MM.1S (cell line): Measurements from ENCODE around the gene MYL6B.

Experiments
- DNase-seq: peaks from one replicate; pipeline ENCODE4 v3.0.0-alpha.2; 2015
- H2AFZ ChIP-seq: fragments of 300-600 bp; sonication (generic); 2 replicates; pipeline ENCODE4 v1.6.0; 2016; ENCODE audit warnings: antibody characterized with exemption, low read length
- H3F3A ChIP-seq: fragments of 300-600 bp; sonication (generic); 2 replicates; pipeline ENCODE4 v1.6.1; 2016; ENCODE audit warnings: mild to moderate bottlenecking, antibody characterized with exemption, low read length, moderate library complexity, mixed read lengths; ENCODE audit not compliant: insufficient read depth
- H3K27ac ChIP-seq: fragments of 300-600 bp; sonication (generic); 2 replicates; pipeline ENCODE4 v1.5.1; 2016; ENCODE audit warnings: mild to moderate bottlenecking, low read length
- H3K27me3 ChIP-seq: fragments of 300-600 bp; sonication (generic); replicated peaks from 2 replicates; pipeline ENCODE4 v1.6.0; 2016; ENCODE audit warnings: low read length; ENCODE audit not compliant: insufficient read depth
- H3K36me3 ChIP-seq: fragments of 300-600 bp; sonication (generic); replicated peaks from 2 replicates; pipeline ENCODE4 v1.6.1; 2016; ENCODE audit warnings: mild to moderate bottlenecking, low read length, mixed read lengths; ENCODE audit not compliant: insufficient read depth
- H3K4me1 ChIP-seq: fragments of 300-600 bp; sonication (generic); 2 replicates; pipeline ENCODE4 v1.6.1; 2016; ENCODE audit warnings: low read length, mixed read lengths
- H3K4me2 ChIP-seq: fragments of 300-600 bp; sonication (generic); 2 replicates; pipeline ENCODE4 v1.6.0; 2016; ENCODE audit warnings: low read depth, low read length
- H3K4me3 ChIP-seq: fragments of 300-600 bp; sonication (generic); 2 replicates; pipeline ENCODE4 v1.5.1; 2016; ENCODE audit warnings: low read length, mixed read lengths
- H3K79me2 ChIP-seq: fragments of 300-600 bp; sonication (generic); 2 replicates; pipeline ENCODE4 v1.6.1; 2016; ENCODE audit warnings: mixed run types, low read length, mixed read lengths
- H3K9ac ChIP-seq: fragments of 300-600 bp; sonication (generic); 2 replicates; pipeline ENCODE4 v1.6.1; 2016; ENCODE audit warnings: low read length, mixed read lengths
- H3K9me2 ChIP-seq: fragments of 300-600 bp; sonication (generic); replicated peaks from 2 replicates; pipeline ENCODE4 v1.6.1; 2016; ENCODE audit warnings: mild to moderate bottlenecking, low read length, mixed read lengths; ENCODE audit not compliant: insufficient read depth
- H3K9me3 ChIP-seq: fragments of 300-600 bp; sonication (generic); replicated peaks from 2 replicates; pipeline ENCODE4 v1.6.1; 2016; ENCODE audit warnings: mild to moderate bottlenecking, low read length, mixed read lengths; ENCODE audit not compliant: insufficient read depth
- H4K20me1 ChIP-seq: fragments of 300-600 bp; sonication (generic); 2 replicates; pipeline ENCODE4 v1.6.1; 2016; ENCODE audit warnings: mild to moderate bottlenecking, low read length, moderate library complexity, mixed read lengths; ENCODE audit not compliant: insufficient read depth
- CTCF ChIP-seq: fragments of 300-600 bp; sonication (generic); IDR thresholded peaks from 2 replicates; pipeline ENCODE4 v1.5.1; 2016; ENCODE audit warnings: antibody characterized with exemption, low read length, mixed read lengths
- EZH2 ChIP-seq: fragments of 300-600 bp; sonication (generic); optimal IDR thresholded peaks from 2 replicates; pipeline ENCODE3; 2017; ENCODE audit warnings: low read depth, mild to moderate bottlenecking, antibody characterized with exemption, low read length, mixed read lengths
- EZH2phosphoT487 ChIP-seq: fragments of 300-600 bp; sonication (generic); IDR thresholded peaks from 2 replicates; pipeline ENCODE4 v1.6.1; 2018; ENCODE audit warnings: antibody characterized with exemption, low read length

The MYL6B gene

GRCh38 chr12:56160193-56160763 is 7.9 kb downstream of the MYL6B start:
- H3K27me3 ChIP-seq, result no peaks in the 10 kb centered on the region
- H3K4me1 ChIP-seq, result peaks cover 18% of the 10 kb centered on the region
- no peak for TF ChIP-seq EZH2phosphoT487
- no peak for TF ChIP-seq EZH2
- TF ChIP-seq CTCF, result no peak
- no peak overlapping the region for H3K27ac ChIP-seq
- peak overlapping the region; percentile 92 for H3K4me2 ChIP-seq
- H3K9me2 ChIP-seq, result no peaks in the 10 kb centered on the region
- H3K9me3 ChIP-seq, result no peaks in the 10 kb centered on the region
- H3F3A ChIP-seq, result peaks cover 49% of the 10 kb centered on the region
- peak overlapping the region; percentile 69 for H3K4me3 ChIP-seq
- H4K20me1 ChIP-seq, result peaks cover 3% of the 10 kb centered on the region; the same call in 1 of the 2 replicates
- H2AFZ ChIP-seq, result no peak overlapping the region
- peaks cover 50% of the 10 kb centered on the region for H3K79me2 ChIP-seq
- H3K36me3 ChIP-seq, result peaks cover 9% of the 10 kb centered on the region; the same call in 1 of the 2 replicates
- H3K9ac ChIP-seq, result peak overlapping the region; percentile 90; the same call in 1 of the 2 replicates
- DNase-seq, result no peak

GRCh38 chr12:56160894-56161689 is 8.7 kb downstream of the MYL6B start:
- Histone ChIP-seq H3K4me3 (no peak overlapping the region), H3K4me2 (peak overlapping the region; percentile 92; the same call in 1 of the 2 replicates), H3K27me3 (no peaks in the 10 kb centered on the region), H3K9me2 (no peaks in the 10 kb centered on the region), H2AFZ (no peak overlapping the region), H4K20me1 (peaks cover 3% of the 10 kb centered on the region; the same call in 1 of the 2 replicates), H3K27ac (no peak overlapping the region), H3K79me2 (peaks cover 50% of the 10 kb centered on the region), H3F3A (peaks cover 49% of the 10 kb centered on the region), H3K9ac (no peak overlapping the region), H3K9me3 (no peaks in the 10 kb centered on the region), H3K36me3 (peaks cover 9% of the 10 kb centered on the region; the same call in 1 of the 2 replicates), H3K4me1 (peaks cover 18% of the 10 kb centered on the region)
- TF ChIP-seq CTCF (no peak), EZH2phosphoT487 (no peak), EZH2 (no peak)
- no peak for DNase-seq

- H2AFZ ChIP-seq, result no peak overlapping the region
- no peaks in the 10 kb centered on the region for H3K9me2 ChIP-seq
- peaks cover 50% of the 10 kb centered on the region for H3K79me2 ChIP-seq
- peaks cover 18% of the 10 kb centered on the region for H3K4me1 ChIP-seq
- no peak overlapping the region for H3K4me3 ChIP-seq
- H3K9me3 ChIP-seq, result no peaks in the 10 kb centered on the region
- TF ChIP-seq EZH2, result no peak
- no peak for TF ChIP-seq EZH2phosphoT487
- no peak for TF ChIP-seq CTCF
- peaks cover 3% of the 10 kb centered on the region; the same call in 1 of the 2 replicates for H4K20me1 ChIP-seq
- H3K27ac ChIP-seq, result no peak overlapping the region
- H3F3A ChIP-seq, result peaks cover 49% of the 10 kb centered on the region
- no peaks in the 10 kb centered on the region for H3K27me3 ChIP-seq
- no peak overlapping the region for H3K4me2 ChIP-seq
- no peak for DNase-seq
- peaks cover 9% of the 10 kb centered on the region; the same call in 1 of the 2 replicates for H3K36me3 ChIP-seq
- H3K9ac ChIP-seq, result no peak overlapping the region
Observed at GRCh38 chr12:56161690-56162351, 9.4 kb downstream of the MYL6B start.
